PC-3 (cell line): ENCODE data around the gene LHFPL2. TPM values are rescaled to one million over a fixed set of nuclear protein-coding genes. Genes with fewer than 3 reads are reported as not detected.

Source experiments
- ATAC-seq: fragments of 200-7000 bp; cut with Tn5 transposase; 2 replicates; pipeline ENCODE4 v1.9.1; 2020; ENCODE audit warnings: mild to moderate bottlenecking, moderate library complexity
- BruUV-seq: library from RNA; stranded (reverse); fragments of 400-500 nt; replicated peaks from 2 replicates; lab custom pipeline; 2021; lab: Mats Ljungman, UMichigan
- CTCF ChIA-PET: fragments of 300-600 bp; sonication (Branson Sonifier 250); formaldehyde crosslinking; loops from one replicate; lab custom pipeline; 2022; ENCODE audit warnings: antibody characterized with exemption; lab: Charles Lee
- POLR2A ChIA-PET: fragments of 300-600 bp; sonication (Branson Sonifier 250); formaldehyde crosslinking; loops from one replicate; lab custom pipeline; 2022; ENCODE audit warnings: antibody characterized with exemption; ENCODE audit not compliant: unreplicated experiment; lab: Charles Lee
- DNase-seq: peaks from one replicate; pipeline ENCODE4 v3.0.0-alpha.2; 2015
- H2AFZ ChIP-seq: fragments of 300-600 bp; sonication (generic); 2 replicates; pipeline ENCODE4 v1.6.0; 2016; ENCODE audit warnings: antibody characterized with exemption, low read length
- H3F3A ChIP-seq: fragments of 300-600 bp; sonication (generic); one replicate; pipeline ENCODE4 v1.6.0; 2017; ENCODE audit warnings: antibody characterized with exemption, low read length, control low read depth, mild to moderate bottlenecking; ENCODE audit not compliant: unreplicated experiment
- H3K27ac ChIP-seq: fragments of 300-600 bp; sonication (generic); 2 replicates; pipeline ENCODE4 v1.5.1; 2016; ENCODE audit warnings: mild to moderate bottlenecking, low read length
- H3K27me3 ChIP-seq: fragments of 300-600 bp; sonication (generic); 2 replicates; pipeline ENCODE4 v1.6.1; 2016; ENCODE audit warnings: low read length, mixed read lengths
- H3K36me3 ChIP-seq: fragments of 300-600 bp; sonication (generic); 2 replicates; pipeline ENCODE4 v1.6.1; 2016; ENCODE audit warnings: low read depth, mixed run types, low read length, mixed read lengths
- H3K4me1 ChIP-seq: fragments of 300-600 bp; sonication (generic); 2 replicates; pipeline ENCODE4 v1.5.1; 2016; ENCODE audit warnings: low read length; ENCODE audit not compliant: insufficient read depth
- H3K4me2 ChIP-seq: fragments of 300-600 bp; sonication (generic); 2 replicates; pipeline ENCODE4 v1.6.0; 2016; ENCODE audit warnings: low read length
- H3K4me3 ChIP-seq: fragments of 300-600 bp; sonication (generic); 2 replicates; pipeline ENCODE4 v1.5.1; 2016; ENCODE audit warnings: mild to moderate bottlenecking, low read length, mixed read lengths
- H3K79me2 ChIP-seq: fragments of 300-600 bp; sonication (generic); 2 replicates; pipeline ENCODE4 v1.6.1; 2017; ENCODE audit warnings: low read length, mixed read lengths
- H3K9ac ChIP-seq: fragments of 300-600 bp; sonication (generic); 2 replicates; pipeline ENCODE4 v1.6.0; 2016; ENCODE audit warnings: mild to moderate bottlenecking, low read length
- H3K9me2 ChIP-seq: fragments of 300-600 bp; sonication (generic); replicated peaks from 2 replicates; pipeline ENCODE4 v1.6.1; 2016; ENCODE audit warnings: mixed run types, low read length, mixed read lengths
- H3K9me3 ChIP-seq: fragments of 300-600 bp; sonication (generic); 2 replicates; pipeline ENCODE4 v1.6.1; 2016; ENCODE audit warnings: low read length, mixed read lengths
- H4K20me1 ChIP-seq: fragments of 300-600 bp; sonication (generic); 2 replicates; pipeline ENCODE4 v1.6.1; 2016; ENCODE audit warnings: low read length, mixed read lengths
- EZH2 ChIP-seq: fragments of 300-600 bp; sonication (generic); IDR thresholded peaks from one replicate; pipeline ENCODE4 v1.6.1; 2017; ENCODE audit warnings: antibody characterized with exemption, mild to moderate bottlenecking, low read length; ENCODE audit not compliant: unreplicated experiment
- EZH2phosphoT487 ChIP-seq: fragments of 300-600 bp; sonication (generic); IDR thresholded peaks from 2 replicates; pipeline ENCODE4 v1.6.1; 2018; ENCODE audit warnings: mild to moderate bottlenecking, antibody characterized with exemption, low read length, borderline replicate concordance
- intact Hi-C: fragments of 100-400 bp; cut with micrococcal nuclease; formaldehyde crosslinking; loops from 2 replicates; pipeline ENCODE4 v1.9.0; 2023
- total RNA-seq: library from RNA; depleted of rRNA; stranded (reverse); fragments of >200 nt; gene quantifications from 2 replicates; pipeline ENCODE4 v1.2.3, GENCODE V29; 2014
- TF ChIP-seq, protein P1 (sequence below): fragments of 300-600 bp; sonication (generic); conservative IDR thresholded peaks from 2 replicates; pipeline ENCODE4 v1.5.1; 2017; ENCODE audit warnings: antibody characterized with exemption, low read depth, mild to moderate bottlenecking, low read length

The LHFPL2 gene
- total RNA-seq, 1 experiment from 2014 or later: 21.7 TPM

DNA sequence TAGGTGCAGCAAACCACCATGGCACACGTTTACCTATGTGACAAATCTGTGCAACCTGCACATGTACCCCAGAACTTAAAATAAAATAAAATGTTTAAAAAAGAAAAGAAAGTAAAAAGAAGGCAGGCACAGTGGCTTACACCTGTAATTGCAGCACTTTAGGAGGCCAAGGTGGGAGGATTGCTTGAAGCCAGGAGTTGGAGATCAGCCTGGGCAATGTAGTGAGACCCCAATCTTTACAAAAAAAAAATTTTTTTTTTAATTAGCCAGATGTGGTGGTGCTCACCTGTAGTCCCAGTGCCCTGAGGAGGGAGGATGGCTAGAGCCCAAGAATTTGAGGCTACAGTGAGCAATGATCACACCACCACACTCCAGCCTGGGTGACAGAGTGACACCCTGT lies 12.5 kb upstream of the LHFPL2 start:
- Histone ChIP-seq H3F3A (no peaks in the 10 kb centered on the region), H3K36me3 (no peaks in the 10 kb centered on the region), H3K4me1 (no peaks in the 10 kb centered on the region), H3K79me2 (no peaks in the 10 kb centered on the region), H3K9me3 (no peaks in the 10 kb centered on the region), H3K4me2 (no peak overlapping the region), H3K27me3 (no peaks in the 10 kb centered on the region), H3K9ac (no peak overlapping the region), H3K27ac (no peak overlapping the region), H3K4me3 (no peak overlapping the region), H3K9me2 (no peaks in the 10 kb centered on the region), H4K20me1 (no peaks in the 10 kb centered on the region), H2AFZ (no peak overlapping the region)
- ATAC-seq (no peak), DNase-seq (no peak)
- ChIA-PET POLR2A (no interaction called here), CTCF (no interaction called here)
- BruUV-seq: no TSS peak
- no peak for TF ChIP-seq EZH2phosphoT487
- TF ChIP-seq, protein P1, sequence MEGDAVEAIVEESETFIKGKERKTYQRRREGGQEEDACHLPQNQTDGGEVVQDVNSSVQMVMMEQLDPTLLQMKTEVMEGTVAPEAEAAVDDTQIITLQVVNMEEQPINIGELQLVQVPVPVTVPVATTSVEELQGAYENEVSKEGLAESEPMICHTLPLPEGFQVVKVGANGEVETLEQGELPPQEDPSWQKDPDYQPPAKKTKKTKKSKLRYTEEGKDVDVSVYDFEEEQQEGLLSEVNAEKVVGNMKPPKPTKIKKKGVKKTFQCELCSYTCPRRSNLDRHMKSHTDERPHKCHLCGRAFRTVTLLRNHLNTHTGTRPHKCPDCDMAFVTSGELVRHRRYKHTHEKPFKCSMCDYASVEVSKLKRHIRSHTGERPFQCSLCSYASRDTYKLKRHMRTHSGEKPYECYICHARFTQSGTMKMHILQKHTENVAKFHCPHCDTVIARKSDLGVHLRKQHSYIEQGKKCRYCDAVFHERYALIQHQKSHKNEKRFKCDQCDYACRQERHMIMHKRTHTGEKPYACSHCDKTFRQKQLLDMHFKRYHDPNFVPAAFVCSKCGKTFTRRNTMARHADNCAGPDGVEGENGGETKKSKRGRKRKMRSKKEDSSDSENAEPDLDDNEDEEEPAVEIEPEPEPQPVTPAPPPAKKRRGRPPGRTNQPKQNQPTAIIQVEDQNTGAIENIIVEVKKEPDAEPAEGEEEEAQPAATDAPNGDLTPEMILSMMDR: no peak
- TF ChIP-seq EZH2: no peak
- intact Hi-C loops: no loop called here

DNA sequence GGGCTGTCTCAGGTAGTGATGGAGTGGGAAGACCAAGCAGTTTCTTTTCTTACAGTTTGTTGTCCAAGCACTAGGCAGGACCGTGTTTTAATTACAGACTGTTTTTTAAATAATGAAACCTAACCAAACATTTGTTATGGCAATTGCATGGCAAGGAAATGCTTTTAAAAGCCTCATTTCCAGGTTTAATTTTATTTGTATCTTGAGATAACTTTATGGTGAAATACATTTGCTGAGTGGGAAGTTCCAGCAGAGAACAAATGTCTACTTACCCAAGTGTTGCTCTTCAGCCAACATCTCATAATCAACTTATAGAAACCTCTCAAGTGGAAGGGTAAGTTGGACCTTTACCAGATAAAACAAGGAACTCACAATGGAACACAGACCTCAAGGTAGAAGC lies 11.8 kb upstream of the LHFPL2 start:
- Histone ChIP-seq H3K79me2 (no peaks in the 10 kb centered on the region), H3F3A (no peaks in the 10 kb centered on the region), H3K27ac (no peak overlapping the region), H2AFZ (no peak overlapping the region), H3K27me3 (no peaks in the 10 kb centered on the region), H4K20me1 (no peaks in the 10 kb centered on the region), H3K4me3 (no peak overlapping the region), H3K9me2 (no peaks in the 10 kb centered on the region), H3K9ac (no peak overlapping the region), H3K4me2 (no peak overlapping the region), H3K4me1 (no peaks in the 10 kb centered on the region), H3K9me3 (no peaks in the 10 kb centered on the region), H3K36me3 (no peaks in the 10 kb centered on the region)
- DNase-seq: no peak
- TF ChIP-seq, protein P1: no peak
- TF ChIP-seq EZH2: no peak
- TF ChIP-seq EZH2phosphoT487: no peak
- no TSS peak for BruUV-seq
- CTCF ChIA-PET: no interaction called here
- no peak for ATAC-seq
- intact Hi-C loops: no loop called here
- POLR2A ChIA-PET: no interaction called here

DNA sequence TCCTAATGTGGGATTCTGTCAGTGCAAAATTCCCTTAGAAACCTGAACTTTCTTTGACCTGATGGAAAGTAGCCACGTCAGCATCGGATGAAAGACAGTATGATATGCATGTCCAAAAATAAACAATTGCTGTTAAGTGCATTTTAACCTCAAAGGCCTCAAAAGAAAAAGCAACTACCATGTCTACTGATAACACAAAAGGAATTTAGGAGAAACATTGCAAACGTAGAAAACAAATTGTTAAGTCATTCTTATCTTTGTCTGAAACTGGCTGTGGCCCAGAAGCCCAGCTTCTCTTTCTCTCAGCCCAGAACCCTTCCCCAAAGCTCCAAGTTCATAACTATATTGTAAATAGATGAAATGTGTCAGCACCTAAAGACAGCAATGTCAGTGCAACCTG lies 11.1 kb upstream of the LHFPL2 start:
- DNase-seq (no peak), ATAC-seq (no peak)
- ChIA-PET POLR2A (no interaction called here), CTCF (no interaction called here)
- H3F3A ChIP-seq: no peaks in the 10 kb centered on the region
- intact Hi-C loops: no loop called here
- H3K27ac ChIP-seq: no peak overlapping the region
- TF ChIP-seq EZH2 (no peak), EZH2phosphoT487 (no peak)
- TF ChIP-seq, protein P1: no peak
- H3K4me1 ChIP-seq: no peaks in the 10 kb centered on the region
- no peak overlapping the region for H3K9ac ChIP-seq
- no peaks in the 10 kb centered on the region for H3K27me3 ChIP-seq
- no peaks in the 10 kb centered on the region for H3K9me2 ChIP-seq
- H2AFZ ChIP-seq: no peak overlapping the region
- H4K20me1 ChIP-seq: no peaks in the 10 kb centered on the region
- BruUV-seq: no TSS peak
- H3K36me3 ChIP-seq: no peaks in the 10 kb centered on the region
- no peak overlapping the region for H3K4me3 ChIP-seq
- no peaks in the 10 kb centered on the region for H3K9me3 ChIP-seq
- H3K4me2 ChIP-seq: no peak overlapping the region
- H3K79me2 ChIP-seq: no peaks in the 10 kb centered on the region
